Activated CD8-positive, alpha-beta memory T cell treated with anti-CD3 and anti-CD28 coated beads, Interleukin-2, amount 10 ng/mL, durations not matched to agents 7 days and 5 days (primary cell): Measurements from ENCODE around the gene STARD10. TPM values are rescaled to one million over a fixed set of nuclear protein-coding genes. Genes with fewer than 3 reads are reported as not detected.
A peak's percentile ranks its signal among the peaks of the same experiment; 100 is the strongest.

Experiments used
- ATAC-seq: fragments of 150-1000 bp; cut with Tn5 transposase; one replicate; pipeline ENCODE4 v1.10.0; 2021; ENCODE audit warnings: moderate library complexity
- CTCF ChIA-PET: fragments of 350-600 bp; sonication (Branson Sonifier 250); formaldehyde crosslinking; loops from one replicate; lab custom pipeline; 2021; ENCODE audit warnings: antibody characterized with exemption; lab: Charles Lee
- DNase-seq: peaks from one replicate; pipeline ENCODE4 v3.0.0-alpha.2; 2020
- H3K27ac Mint-ChIP-seq: one replicate; pipeline ENCODE4 v1.8.0; 2021; ENCODE audit warnings: mild to moderate bottlenecking, mixed read lengths
- H3K27me3 Mint-ChIP-seq: one replicate; pipeline ENCODE4 v1.8.0; 2021; ENCODE audit warnings: mixed read lengths
- H3K36me3 Mint-ChIP-seq: one replicate; pipeline ENCODE4 v1.8.0; 2021; ENCODE audit warnings: mild to moderate bottlenecking, mixed read lengths
- H3K4me1 Mint-ChIP-seq: one replicate; pipeline ENCODE4 v1.8.0; 2021; ENCODE audit warnings: mixed read lengths
- H3K4me3 Mint-ChIP-seq: one replicate; pipeline ENCODE4 v1.8.0; 2021; ENCODE audit warnings: mild to moderate bottlenecking, moderate library complexity, mixed read lengths
- H3K9me3 Mint-ChIP-seq: one replicate; pipeline ENCODE4 v1.8.0; 2022; ENCODE audit warnings: low read depth, mixed read lengths
- microRNA-seq: library from miRNA; unstranded; fragments of <30 nt; microRNA quantifications from one replicate; pipeline ENCODE4 v1.2.0, GENCODE V29; 2022
- total RNA-seq, 2 experiments: library from RNA; stranded (reverse); gene quantifications; one replicate each; pipeline ENCODE4 v1.2.3, GENCODE V29; 2021

The STARD10 gene
- total RNA-seq, 2 experiments from 2014 or later, result 8.4 to 18.4 TPM

DNA sequence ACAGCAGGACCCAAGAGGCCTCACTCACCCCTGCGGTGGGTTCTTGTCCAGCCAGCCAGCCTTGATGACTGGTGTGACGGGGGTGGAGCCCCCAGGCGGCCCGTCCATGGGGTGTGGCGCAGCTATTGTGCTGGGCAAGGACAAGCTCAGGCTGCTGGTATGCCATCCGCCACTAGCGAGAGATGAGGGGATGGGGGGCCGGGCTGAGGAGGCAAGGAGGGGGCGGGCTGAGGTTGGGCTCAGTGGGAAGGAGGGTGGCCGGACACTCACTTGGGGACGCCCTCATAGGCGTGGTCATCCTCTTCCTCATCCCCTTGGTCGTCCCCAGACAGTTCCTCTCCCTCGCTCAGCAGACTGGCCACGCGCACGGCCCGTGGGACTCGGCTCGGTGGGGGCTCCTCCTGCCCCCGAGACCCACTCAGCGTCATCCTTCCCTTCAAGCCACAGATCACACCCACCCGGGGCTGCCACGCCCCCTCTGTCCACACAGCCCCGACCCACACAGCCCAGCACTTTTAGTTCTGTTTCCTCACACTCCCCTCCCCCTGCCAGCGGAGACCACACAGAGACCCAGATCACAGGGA, 81.6 kb downstream of the STARD10 start:
- peaks cover 7% of the 10 kb centered on the region for H3K36me3 Mint-ChIP-seq
- no peak for ATAC-seq
- peak overlapping the region; percentile 11 for H3K27ac Mint-ChIP-seq

DNA sequence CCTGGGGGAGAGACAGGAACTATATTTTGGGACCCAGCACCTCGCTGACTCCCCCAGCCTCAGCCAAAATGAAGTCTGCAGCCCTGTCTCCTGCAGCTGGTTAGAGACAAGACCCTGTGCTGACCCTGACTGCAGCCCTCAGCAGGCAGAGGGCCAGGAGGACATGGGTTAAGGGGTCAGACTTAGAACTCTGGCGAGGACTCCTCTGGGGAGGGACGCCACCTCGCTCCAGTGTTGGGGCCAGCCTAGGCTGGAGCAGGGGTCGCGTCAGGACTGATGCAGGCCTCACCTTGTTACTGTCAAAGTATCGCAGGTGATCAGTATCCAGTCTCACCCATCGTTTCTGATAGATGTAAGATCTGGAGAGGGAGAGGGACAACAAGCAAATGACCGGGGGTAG, 82.7 kb downstream of the STARD10 start:
- H3K27ac Mint-ChIP-seq, result no peak overlapping the region
- H3K9me3 Mint-ChIP-seq, result no peaks in the 10 kb centered on the region
- H3K27me3 Mint-ChIP-seq, result no peaks in the 10 kb centered on the region
- no peak overlapping the region for H3K4me3 Mint-ChIP-seq
- ATAC-seq (no peak), DNase-seq (no peak)
- peaks cover 8% of the 10 kb centered on the region for H3K36me3 Mint-ChIP-seq
- CTCF ChIA-PET, result interaction anchor here (0.7 kb wide), 1 partner anchor 240 kb away, joined by 3 read pairs; no protein-coding TSS in a partner anchor
- peaks cover 8% of the 10 kb centered on the region for H3K4me1 Mint-ChIP-seq

More for the DNA sequence above, 81.6 kb downstream of the STARD10 start:
- Mint-ChIP-seq H3K27me3 (no peaks in the 10 kb centered on the region), H3K9me3 (no peaks in the 10 kb centered on the region), H3K4me1 (peaks cover 10% of the 10 kb centered on the region), H3K4me3 (no peak overlapping the region)
- DNase-seq, result no peak
- CTCF ChIA-PET, result no interaction called here

DNA sequence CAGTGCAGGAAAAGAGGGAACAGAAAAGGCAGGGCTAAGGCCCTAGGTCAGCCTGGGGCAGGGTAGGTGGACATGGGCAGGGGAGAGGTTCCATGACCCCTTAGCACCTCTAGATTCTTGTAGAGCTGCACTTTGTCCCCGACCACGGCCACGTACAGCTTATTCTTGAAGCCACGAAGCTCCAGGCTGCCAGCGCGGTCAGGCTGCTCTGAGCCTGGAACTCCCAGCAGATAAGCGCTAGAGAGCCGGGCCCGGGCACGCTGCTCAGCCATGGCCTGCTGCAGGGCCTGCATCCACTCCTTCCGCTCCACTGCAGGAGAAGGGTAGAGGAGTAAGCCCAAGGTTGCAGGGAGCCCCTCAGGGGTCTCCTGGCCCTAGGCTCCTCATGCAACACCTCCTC, 83.6 kb downstream of the STARD10 start:
- no peak for DNase-seq
- CTCF ChIA-PET, result no interaction called here
- H3K9me3 Mint-ChIP-seq, result no peaks in the 10 kb centered on the region
- H3K4me3 Mint-ChIP-seq, result no peak overlapping the region
- H3K36me3 Mint-ChIP-seq, result peaks cover 10% of the 10 kb centered on the region
- no peak for ATAC-seq
- no peak overlapping the region for H3K27ac Mint-ChIP-seq
- H3K4me1 Mint-ChIP-seq, result peaks cover 7% of the 10 kb centered on the region
- H3K27me3 Mint-ChIP-seq, result no peaks in the 10 kb centered on the region

DNA sequence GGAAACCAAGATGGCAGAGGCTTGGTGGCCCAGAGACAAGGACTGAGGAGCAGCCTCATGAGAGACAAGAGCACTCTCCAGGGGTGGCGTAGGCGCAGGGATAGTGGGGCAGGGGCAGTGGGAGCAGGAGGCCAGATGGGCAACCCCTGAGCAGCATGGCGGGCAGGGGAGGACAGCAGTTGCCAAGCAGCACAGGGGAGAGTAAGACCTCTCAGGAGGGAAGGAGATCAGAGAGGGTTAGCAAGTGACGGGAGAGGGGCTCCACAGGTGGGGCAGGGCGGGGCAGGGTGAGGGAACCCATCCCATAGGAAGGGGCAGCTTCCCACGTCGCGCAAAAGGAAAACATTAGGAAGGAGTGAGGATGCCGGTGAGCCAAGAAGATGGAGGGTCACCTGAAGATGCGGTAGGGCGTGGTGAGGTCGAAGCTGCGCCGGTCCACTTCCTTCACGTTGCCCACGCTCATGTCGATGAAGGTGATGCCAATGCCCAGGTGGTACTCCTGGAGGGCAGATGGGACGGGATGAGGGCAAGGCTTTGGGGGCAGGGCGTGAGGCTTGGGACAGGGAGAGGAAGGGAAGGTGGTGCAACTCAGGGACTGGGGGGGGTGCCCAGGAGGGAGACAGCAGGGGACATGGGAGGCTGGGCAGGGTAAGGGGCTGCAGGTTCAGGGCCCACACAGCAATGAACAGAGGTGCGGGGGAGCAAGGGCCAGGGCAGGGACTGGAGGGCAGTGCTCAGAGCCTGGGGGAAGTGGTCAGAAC, 84.2 kb downstream of the STARD10 start:
- H3K36me3 Mint-ChIP-seq, result peaks cover 10% of the 10 kb centered on the region
- DNase-seq (no peak), ATAC-seq (no peak)
- peaks cover 4% of the 10 kb centered on the region for H3K4me1 Mint-ChIP-seq
- H3K27me3 Mint-ChIP-seq, result no peaks in the 10 kb centered on the region
- no peaks in the 10 kb centered on the region for H3K9me3 Mint-ChIP-seq
- H3K4me3 Mint-ChIP-seq, result no peak overlapping the region
- no peak overlapping the region for H3K27ac Mint-ChIP-seq
- CTCF ChIA-PET, result interaction anchor here (0.9 kb wide), 1 partner anchor 16 kb away, joined by 3 read pairs; no protein-coding TSS in a partner anchor

DNA sequence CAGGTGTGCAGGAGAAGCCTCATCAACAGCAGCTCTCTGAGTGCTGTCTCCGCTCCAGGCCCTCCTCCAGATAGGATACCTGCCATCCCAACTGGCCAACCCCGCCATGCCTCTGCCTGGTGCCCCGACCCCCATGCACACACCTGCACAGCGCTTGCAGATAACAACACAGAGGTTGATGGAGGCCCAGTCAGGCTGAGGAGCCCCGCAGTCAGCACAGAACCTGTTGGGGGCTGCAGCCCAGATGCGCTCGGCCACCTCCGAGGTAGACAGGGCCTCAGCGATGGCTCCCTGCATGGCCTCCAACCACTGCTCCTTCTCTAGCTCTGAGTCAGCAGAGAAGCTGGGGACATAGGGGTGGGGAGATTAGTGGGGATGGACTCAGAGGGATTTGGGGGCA, 86.8 kb downstream of the STARD10 start:
- Mint-ChIP-seq H3K9me3 (no peaks in the 10 kb centered on the region), H3K4me1 (no peaks in the 10 kb centered on the region), H3K36me3 (peaks cover 9% of the 10 kb centered on the region), H3K27me3 (no peaks in the 10 kb centered on the region), H3K4me3 (no peak overlapping the region), H3K27ac (no peak overlapping the region)
- ATAC-seq, result no peak
- DNase-seq, result no peak
- CTCF ChIA-PET, result no interaction called here

DNA sequence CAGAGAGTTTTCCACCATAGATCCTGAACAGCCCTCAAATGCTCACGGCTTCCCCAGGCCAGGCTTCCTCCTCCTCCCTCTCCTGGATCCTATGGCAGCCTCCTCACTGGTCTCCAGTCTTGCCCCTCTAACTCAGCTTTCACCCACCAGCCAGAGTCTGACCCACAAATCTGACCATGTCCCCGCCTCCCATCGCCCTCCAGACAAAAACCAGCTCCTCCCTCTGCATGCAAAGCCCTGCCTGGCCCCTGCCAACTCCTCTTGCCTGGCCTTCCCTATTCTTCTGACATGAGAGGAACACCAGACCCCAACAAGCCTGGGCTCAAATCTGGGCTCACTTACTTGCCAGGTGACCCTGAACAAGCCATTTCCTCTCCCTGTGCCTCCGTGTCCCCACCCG, 87.3 kb downstream of the STARD10 start:
- H3K27ac Mint-ChIP-seq, result no peak overlapping the region
- no peaks in the 10 kb centered on the region for H3K4me1 Mint-ChIP-seq
- ATAC-seq (no peak), DNase-seq (no peak)
- CTCF ChIA-PET, result no interaction called here
- H3K9me3 Mint-ChIP-seq, result no peaks in the 10 kb centered on the region
- H3K4me3 Mint-ChIP-seq, result no peak overlapping the region
- H3K27me3 Mint-ChIP-seq, result no peaks in the 10 kb centered on the region
- peaks cover 9% of the 10 kb centered on the region for H3K36me3 Mint-ChIP-seq

DNA sequence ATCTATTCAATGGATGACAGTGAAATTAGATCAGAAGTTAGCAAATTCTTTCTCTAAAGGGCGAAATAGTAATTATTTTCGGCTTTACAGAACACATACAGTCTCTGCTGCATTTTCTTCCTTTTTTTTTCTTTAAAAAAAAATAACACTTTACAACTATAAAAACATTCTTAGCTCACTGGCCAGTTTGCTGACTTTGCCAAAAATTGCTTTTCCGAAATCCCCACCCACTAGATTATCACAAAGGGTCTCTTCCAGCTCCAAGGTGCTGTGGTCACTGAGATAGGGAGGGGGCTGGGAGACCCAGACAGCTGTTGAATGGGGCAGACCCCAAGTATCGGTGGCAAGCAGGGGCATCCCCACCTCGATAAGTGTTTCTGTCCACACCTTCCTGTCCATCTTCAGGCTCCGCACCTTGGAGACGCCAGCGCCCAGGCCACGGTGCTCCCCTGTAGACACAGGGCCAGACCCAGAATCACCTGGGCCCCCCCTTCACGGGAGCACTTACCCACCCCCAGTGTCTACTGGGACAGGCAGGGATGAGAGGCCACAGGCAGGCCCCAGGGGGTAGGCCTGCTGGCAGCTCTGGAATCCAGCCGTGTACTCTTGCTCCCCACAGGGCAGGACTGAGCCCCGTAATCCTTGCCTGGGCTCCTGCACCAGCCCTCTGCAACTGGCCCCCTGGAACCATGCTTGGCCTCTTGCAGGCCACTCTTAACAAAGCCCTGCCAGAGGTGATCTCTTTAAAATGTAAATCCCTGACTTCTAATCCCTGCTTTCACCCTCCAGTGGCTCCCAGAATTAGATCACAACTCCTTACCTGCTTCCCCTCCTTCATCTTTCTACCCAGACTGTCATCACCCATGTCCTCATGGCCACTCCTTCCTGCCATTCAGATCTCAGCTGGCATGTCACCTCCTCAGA, 88.1 kb downstream of the STARD10 start:
- no peak overlapping the region for H3K4me3 Mint-ChIP-seq
- DNase-seq (no peak), ATAC-seq (no peak)
- no peaks in the 10 kb centered on the region for H3K9me3 Mint-ChIP-seq
- H3K4me1 Mint-ChIP-seq, result no peaks in the 10 kb centered on the region
- peak overlapping the region; percentile 27 for H3K27ac Mint-ChIP-seq
- H3K36me3 Mint-ChIP-seq, result peaks cover 10% of the 10 kb centered on the region
- H3K27me3 Mint-ChIP-seq, result no peaks in the 10 kb centered on the region
- CTCF ChIA-PET, result no interaction called here

DNA sequence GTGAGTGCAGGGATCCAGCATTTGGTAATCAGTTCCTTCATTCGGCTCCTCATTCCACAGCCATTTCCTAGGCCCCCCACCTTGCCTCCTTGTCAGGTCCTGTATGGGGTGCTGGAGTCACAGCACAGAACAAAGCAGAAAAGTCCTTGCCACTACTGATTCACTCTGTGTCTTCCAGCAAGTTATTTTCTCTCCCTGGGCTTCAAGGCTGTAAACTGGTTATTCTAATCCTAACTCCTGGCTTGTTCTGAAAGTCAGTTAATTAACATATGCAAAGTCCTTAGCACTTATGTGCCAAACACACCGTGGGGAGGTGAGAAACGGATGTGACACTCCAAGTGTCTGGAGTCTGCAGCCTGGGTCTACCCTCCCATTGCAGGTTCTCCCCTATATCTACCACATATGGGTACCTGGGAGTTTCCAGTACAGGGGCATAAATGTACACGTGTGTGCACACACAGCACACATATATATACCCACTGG, 89.0 kb downstream of the STARD10 start:
- H3K9me3 Mint-ChIP-seq, result no peaks in the 10 kb centered on the region
- no peak for DNase-seq
- CTCF ChIA-PET, result no interaction called here
- H3K4me1 Mint-ChIP-seq, result no peaks in the 10 kb centered on the region
- H3K27me3 Mint-ChIP-seq, result no peaks in the 10 kb centered on the region
- no peak for ATAC-seq
- H3K4me3 Mint-ChIP-seq, result no peak overlapping the region
- H3K27ac Mint-ChIP-seq, result no peak overlapping the region
- H3K36me3 Mint-ChIP-seq, result peaks cover 13% of the 10 kb centered on the region

Small RNA genes lying within 50 kb of the gene (microRNA-seq; reads per million reads assigned to microRNA genes)
- not detected for gene MIR4692

Other genes starting within 250 kb of the STARD10 start
- gene PDE2A, start 119.6 kb downstream of the STARD10 start, total RNA-seq, result under 1 TPM; 0.67 to 0.75 TPM
- gene ARAP1, start 41.6 kb downstream of the STARD10 start, total RNA-seq, result 100 to 1,000 TPM in 1 of 2 experiments, 10 to 100 TPM in 1; 96.5 to 104 TPM
- 100 to 1,000 TPM; 103 to 168 TPM for gene ATG16L2, start 20.4 kb upstream of the STARD10 start, total RNA-seq